ENCODE measurements around the gene ZIC2. TPM values are rescaled to one million over a fixed set of nuclear protein-coding genes. Genes with fewer than 3 reads are reported as not detected.
"Not testable (repeated sequence)": the region's sequence is repeated elsewhere in the genome, so short reads cannot be mapped to it uniquely, and the experiment has no call there.

The ZIC2 gene
- polyA plus RNA-seq (ENCODE audit: insufficient read length in 4 of 4) = under 1 TPM; 0.06 to 0.53 (median 0.31) TPM

GRCh38 chr13:99981735-99982035 is at the start of gene ZIC2:
Gene ZIC2 (plus strand): TSS chr13:99981784. CDS start chr13:99982065, 281 bp downstream.
- no peak for DNase-seq (ENCODE audit: low read depth in 4 of 4, low spot score in 2 of 4)

DNA sequence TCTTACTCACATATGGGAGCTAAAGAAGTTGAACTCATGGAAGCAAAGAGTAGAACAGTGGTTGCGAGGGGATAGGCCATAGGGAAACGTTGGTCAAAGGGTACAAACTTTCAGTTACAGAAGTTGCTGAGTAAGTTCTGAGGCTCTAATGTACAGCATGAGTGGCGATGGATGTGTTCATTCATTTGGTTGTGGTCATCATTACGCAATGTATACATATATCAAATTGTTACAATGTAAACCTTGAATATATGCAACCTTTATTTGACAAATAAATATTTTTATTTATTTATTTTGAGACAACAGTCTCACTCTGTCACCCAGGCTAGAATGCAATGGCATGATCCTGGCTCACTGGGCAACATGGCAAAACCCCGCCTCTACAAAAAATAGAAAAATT is 48.7 kb upstream of the ZIC2 start:
- no peak for DNase-seq (ENCODE audit: low read depth in 4 of 4, low spot score in 2 of 4)

GRCh38 chr13:99935772-99936171 is 45.8 kb upstream of the ZIC2 start:
- DNase-seq (ENCODE audit: low read depth in 4 of 4, low spot score in 2 of 4) = no peak

GRCh38 chr13:99938635-99939034 is 42.9 kb upstream of the ZIC2 start:
- no peak for DNase-seq (ENCODE audit: low read depth in 4 of 4, low spot score in 2 of 4)

- DNase-seq (ENCODE audit: low read depth in 4 of 4, low spot score in 2 of 4) = no peak
Observed at GRCh38 chr13:99941086-99941485, 40.5 kb upstream of the ZIC2 start.

GRCh38 chr13:99941911-99942310 is 39.7 kb upstream of the ZIC2 start:
- no peak for DNase-seq (ENCODE audit: low read depth in 4 of 4, low spot score in 2 of 4)

DNA sequence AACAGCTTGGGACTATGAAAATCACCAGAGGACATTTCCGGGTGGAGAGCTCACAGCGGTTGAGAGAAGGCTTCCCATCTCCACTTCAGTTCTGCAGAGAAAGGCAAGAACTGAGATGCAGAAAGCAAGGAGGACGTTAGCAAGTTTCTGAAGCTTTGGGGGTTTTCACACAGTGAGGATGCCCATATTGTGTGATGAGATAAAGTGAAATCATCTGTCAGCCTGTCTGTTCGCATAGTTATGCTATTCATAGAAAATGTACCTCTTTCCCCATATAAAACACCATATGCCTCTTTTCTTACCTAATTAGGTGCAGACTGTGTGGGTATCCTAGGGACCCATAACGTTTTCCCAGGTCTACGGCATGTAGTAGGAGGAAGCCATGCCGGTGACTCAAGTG is 37.5 kb upstream of the ZIC2 start:
- no peak for DNase-seq (ENCODE audit: low read depth in 4 of 4, low spot score in 2 of 4)

DNA sequence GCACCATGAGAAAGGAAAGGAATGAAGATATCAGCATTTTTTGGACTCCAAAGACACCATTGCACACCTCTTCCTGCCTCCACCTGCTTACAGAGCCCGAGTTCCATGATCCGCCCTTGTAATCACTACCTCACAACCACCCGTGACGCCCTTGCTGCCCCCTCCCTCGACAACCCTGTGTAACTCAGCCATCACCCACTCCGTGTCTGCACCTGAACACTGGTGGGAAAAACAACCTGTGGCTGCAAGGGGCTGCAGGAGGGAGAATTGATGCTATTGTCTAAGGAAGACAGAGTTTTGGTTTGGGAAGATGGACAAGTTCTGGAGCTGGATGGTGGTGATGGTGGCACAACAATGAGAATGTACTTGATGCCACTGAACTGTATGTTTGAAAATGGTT is 37.0 kb upstream of the ZIC2 start:
- no peak for DNase-seq (ENCODE audit: low read depth in 4 of 4, low spot score in 2 of 4)

DNA sequence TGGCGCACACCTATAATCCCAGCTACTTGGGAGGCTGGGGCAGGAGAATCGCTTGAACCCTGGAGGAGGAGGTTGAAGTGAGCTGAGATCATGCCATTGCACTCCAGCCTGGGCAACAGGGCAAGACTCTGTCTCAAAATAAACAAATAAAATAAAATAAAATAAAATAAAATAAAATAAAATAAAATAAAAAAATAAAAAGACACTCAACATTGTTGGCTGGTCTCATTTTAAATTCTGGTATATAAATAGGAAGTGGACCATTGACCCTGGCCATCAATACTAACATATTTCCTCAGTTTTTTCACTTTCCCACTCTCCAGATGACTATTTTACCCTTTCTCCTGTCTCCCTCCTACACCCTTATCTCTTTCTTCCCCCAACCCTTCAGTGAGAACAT is 36.1 kb upstream of the ZIC2 start:
- DNase-seq (ENCODE audit: low read depth in 4 of 4, low spot score in 2 of 4) = not testable (repeated sequence)

- DNase-seq (ENCODE audit: low read depth in 4 of 4, low spot score in 2 of 4) = no peak
Observed at GRCh38 chr13:99947666-99948065, 33.9 kb upstream of the ZIC2 start.

DNA sequence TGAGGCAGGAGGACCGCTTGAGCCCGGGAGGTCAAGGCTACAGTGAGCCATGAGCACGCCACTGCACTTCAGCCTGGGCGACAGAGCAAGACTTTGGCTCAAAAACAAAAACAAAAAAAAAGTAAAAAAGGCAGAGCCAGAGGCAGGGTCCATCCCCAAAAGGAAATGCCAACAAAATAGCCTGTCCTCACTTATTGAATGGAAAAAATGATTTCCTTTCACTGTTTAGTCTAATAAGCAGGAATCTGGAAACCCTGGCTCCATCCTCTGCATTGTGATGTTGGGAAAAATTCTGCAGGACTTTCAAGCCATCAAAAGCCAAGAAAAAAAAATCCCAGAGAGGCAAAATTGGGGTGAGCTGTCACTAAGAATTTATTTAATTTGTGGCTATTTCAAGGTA is 33.2 kb upstream of the ZIC2 start:
- DNase-seq (ENCODE audit: low read depth in 4 of 4, low spot score in 2 of 4) = no peak

DNA sequence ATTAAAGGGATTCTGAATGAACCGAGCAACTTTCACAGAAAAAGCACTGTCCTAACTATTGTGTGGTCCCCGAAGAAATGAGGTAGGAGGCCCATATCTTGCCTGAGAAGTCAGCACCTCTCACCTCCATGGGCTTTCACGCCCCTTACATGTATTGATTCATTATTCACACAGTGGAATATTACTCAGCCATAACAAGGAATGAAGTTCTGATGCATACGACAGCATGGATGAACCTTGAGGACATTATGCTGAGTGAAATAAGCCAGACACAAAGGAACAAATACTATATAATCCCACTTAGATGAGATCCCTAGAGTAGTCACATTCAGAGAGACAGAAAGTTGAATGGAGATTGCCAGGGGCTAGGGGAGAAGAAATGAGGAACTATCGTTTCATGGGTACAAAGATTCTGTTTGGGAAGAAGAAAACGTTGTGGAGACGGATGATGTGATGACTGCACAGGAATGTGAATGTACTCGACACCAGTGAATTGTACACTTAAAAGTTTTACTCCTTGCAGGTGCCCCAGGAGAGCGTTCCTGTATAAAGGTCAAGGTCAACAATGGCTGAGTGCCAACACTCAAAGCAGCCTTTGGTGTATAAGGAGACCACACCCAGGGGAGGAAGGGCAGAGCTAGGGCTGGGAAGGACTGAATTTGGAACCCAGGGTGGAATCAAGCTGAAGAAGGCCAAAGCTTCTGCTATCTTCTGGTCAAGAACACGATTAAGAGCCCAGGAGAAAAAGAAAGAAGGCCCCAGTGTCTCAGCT is 32.5 kb upstream of the ZIC2 start:
- DNase-seq (ENCODE audit: low read depth in 4 of 4, low spot score in 2 of 4) = no peak

DNA sequence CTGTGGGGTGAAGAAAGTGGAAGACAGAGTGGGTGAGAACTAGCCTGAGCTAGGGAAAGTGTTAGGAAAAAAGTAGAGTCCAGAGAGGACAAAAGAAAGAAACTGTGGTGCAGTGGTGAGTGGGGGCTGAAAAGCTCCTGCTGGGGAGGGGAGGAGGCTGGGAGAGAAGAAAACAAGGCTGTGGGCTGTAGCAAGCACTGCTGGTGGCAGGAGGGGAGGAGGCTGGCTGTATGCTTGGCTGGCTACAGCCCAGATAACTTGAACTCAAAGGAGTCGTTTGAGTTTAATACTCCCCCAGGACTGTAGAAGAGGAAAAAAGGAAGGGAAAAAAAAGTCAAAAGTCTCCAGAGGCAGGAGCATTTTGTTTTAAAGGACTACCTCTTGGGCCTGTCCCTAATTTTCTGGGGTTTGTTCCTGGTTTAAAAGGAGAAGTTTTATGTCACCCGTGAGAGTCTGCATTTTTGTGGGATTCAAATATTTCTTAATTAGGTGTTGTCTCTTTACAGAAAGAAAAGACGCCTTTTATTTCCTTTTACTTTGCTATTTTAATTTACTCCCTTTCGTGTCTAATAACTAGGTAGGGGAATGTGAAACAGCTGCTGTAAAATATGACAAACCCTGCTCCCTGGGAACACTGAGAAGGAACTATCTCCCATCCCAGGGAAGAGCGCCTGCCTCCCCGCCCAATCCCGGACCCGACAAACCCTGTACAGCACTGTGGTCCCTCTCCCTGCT is 31.7 kb upstream of the ZIC2 start:
- no peak for DNase-seq (ENCODE audit: low read depth in 4 of 4, low spot score in 2 of 4)

DNA sequence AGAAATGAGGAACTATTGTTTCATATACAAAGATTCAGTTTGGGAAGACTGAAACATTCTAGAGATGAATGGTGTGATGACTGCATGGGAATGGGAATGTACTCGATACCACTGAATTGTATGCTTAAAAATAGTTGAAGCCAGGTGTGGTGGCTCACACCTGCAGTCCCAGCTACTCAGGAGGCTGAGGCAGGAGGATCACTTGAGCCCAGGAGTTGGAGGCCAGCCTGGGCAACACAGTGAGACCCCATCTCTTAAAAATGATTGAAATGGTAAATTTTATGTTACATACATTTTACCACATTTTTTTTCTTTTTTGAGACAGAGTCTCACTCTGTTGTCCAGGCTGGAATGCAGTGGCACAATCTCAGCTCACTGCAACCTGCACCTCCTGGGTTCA is 29.9 kb upstream of the ZIC2 start:
- not testable (repeated sequence) for DNase-seq (ENCODE audit: low read depth in 4 of 4, low spot score in 2 of 4)

- DNase-seq (ENCODE audit: low read depth in 4 of 4, low spot score in 2 of 4) = no peak
Observed at GRCh38 chr13:99953138-99953755, 28.3 kb upstream of the ZIC2 start.

DNA sequence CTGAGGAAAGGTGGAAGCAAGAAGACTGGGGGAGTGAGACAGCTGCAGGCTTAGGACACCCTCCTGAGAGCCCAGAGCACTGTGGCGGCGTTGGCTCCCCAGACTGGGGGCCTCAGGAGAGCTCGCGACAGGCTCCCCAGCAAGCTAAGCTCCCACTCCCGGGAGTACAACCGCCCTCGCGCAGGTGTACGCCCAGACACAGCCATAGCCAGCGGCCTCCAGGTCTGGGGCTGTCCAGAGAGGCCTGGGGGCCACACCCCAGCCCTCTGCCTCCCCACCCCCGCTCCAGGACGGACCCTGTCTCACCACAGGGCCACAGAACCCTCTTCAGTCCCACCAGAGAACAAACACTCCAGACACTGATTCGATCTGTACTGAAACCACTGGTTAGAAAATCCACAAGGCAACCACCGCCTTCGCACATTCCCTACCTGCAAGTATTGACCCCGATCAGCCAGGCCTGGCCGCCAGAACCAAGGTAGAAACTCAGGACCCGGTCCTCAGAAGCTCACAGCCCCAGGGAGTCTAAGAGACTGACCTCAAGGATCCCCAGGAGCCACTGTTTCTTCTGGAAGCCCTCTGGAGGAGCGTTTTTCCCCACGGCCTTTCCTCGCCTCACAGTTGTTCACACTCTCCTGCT is 26.4 kb upstream of the ZIC2 start:
- DNase-seq (ENCODE audit: low read depth in 4 of 4, low spot score in 2 of 4) = no peak

- DNase-seq (ENCODE audit: low read depth in 4 of 4, low spot score in 2 of 4) = no peak
Observed at GRCh38 chr13:99955747-99956472, 25.7 kb upstream of the ZIC2 start.

GRCh38 chr13:99956473-99957349 is 24.9 kb upstream of the ZIC2 start:
- DNase-seq (ENCODE audit: low read depth in 4 of 4, low spot score in 2 of 4) = no peak

- DNase-seq (ENCODE audit: low read depth in 4 of 4, low spot score in 2 of 4) = no peak
Observed at GRCh38 chr13:99958406-99959126, 23.0 kb upstream of the ZIC2 start.

All from left renal cortex interstitium (tissue), 4 donors.